GM21619 (cell line): ENCODE results near the gene EDN2.

Source experiments
- ATAC-seq: cut with Tn5 transposase; IDR thresholded peaks from one replicate; pipeline ENCODE4 v1.9.1; 2021; ENCODE audit not compliant: unreplicated experiment

The EDN2 gene

GRCh38 chr1:41468122-41468762, 16.2 kb downstream of the EDN2 start:
- no peak for ATAC-seq

DNA sequence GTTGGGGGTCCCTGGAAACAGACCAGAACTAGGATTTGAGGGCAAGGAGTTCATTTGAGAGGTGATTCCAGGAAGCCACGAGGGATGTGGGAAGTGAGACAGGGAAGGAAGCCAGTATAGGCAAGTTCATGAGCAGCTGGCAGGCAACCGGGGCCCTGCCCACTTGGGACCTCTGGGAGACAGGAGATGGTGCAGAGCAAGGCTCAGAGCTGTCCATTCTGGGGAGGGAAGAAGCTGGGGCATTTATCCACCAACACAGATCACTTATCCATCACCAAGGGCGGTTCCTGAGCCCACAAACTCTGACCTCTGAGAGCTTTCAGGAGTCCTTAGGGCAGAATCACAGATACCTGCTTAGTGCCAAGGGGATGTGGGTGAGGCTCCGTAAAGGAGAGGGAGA, 16.8 kb downstream of the EDN2 start:
- no peak for ATAC-seq

- no peak for ATAC-seq
Observed at GRCh38 chr1:41466146-41466545, 18.3 kb downstream of the EDN2 start.

GRCh38 chr1:41465741-41466140, 18.7 kb downstream of the EDN2 start:
- ATAC-seq, result no peak

- ATAC-seq, result no peak
Observed at GRCh38 chr1:41464885-41465284, 19.6 kb downstream of the EDN2 start.

DNA sequence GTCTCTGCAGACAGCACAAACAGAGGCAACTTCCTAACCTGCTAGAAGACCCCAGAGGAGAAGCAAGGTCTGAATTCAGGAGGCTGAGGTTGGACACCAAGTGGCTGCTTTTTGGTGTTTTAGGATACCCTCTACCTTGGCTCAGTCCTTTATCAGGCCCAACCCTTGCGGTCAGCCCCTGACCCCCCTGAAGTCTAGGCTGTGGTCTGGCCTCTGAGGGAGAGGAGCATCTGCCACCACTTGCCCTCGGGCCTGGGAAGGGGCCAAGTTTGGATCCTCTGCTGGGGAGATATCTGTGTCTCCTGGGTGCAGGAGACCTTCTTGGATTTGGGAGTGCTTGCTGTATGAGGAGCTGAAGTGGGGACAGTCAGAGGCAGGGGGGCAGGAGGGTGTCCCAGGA, 21.0 kb downstream of the EDN2 start:
- no peak for ATAC-seq

- no peak for ATAC-seq
Observed at GRCh38 chr1:41462680-41463004, 21.8 kb downstream of the EDN2 start.

- ATAC-seq, result no peak
Observed at GRCh38 chr1:41461790-41462679, 22.4 kb downstream of the EDN2 start.

DNA sequence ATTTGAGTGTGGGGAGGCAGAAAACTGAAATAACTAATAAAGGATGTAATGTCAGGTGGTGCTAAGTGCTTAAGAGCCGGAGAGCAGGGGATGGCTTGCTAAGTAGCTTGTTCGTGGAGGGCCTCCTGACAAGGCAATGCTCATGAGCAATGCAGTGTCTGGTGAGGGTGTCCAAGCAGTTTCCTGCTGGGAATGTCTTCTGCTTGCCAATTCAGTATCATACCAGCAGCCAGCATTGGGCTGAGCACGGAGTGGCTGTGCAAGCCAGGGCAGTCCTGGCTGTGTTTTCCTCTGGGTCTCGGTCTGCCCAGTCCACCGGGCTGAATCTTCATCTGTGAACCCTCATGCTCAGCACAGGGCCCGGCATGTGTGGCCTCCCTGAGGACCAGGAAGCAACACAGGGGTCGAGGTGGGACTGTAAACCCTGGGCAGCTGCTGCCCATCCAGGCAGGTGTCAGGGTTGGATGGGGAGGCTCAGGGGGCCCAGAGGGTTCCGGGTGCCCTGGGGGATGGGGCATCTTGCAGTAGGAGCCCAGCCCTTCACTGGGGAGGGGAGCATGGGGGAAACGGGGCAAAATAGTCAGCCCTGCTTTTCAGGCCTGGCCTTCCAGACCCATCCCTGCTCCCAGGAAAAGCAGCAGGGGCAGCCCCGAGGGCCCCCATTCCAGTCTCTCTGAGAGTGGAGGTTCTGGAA, 27.5 kb downstream of the EDN2 start:
- no peak for ATAC-seq

GRCh38 chr1:41455479-41456332, 28.8 kb downstream of the EDN2 start:
- no peak for ATAC-seq

DNA sequence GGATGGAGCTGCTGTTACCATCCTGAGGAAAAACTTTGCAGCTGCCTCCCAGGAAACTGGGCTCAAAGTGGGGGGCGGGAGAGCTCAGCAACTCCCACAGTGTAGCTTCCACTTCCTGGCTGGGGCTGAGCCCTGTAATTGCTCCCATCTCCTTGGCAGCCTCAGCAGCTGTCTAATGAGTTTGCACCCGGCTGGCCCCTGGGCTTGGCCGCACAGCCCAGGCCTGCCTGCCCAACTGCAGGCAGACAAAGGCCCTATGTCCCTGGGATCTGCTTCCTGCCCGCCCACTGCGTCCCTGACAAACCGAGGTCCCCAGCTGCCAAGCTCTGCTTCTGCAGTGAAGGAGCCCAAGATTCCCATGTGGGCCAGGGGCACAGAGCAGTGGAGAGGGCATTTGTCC, 30.1 kb downstream of the EDN2 start:
- ATAC-seq, result no peak

- ATAC-seq, result no peak
Observed at GRCh38 chr1:41452704-41453290, 31.7 kb downstream of the EDN2 start.

DNA sequence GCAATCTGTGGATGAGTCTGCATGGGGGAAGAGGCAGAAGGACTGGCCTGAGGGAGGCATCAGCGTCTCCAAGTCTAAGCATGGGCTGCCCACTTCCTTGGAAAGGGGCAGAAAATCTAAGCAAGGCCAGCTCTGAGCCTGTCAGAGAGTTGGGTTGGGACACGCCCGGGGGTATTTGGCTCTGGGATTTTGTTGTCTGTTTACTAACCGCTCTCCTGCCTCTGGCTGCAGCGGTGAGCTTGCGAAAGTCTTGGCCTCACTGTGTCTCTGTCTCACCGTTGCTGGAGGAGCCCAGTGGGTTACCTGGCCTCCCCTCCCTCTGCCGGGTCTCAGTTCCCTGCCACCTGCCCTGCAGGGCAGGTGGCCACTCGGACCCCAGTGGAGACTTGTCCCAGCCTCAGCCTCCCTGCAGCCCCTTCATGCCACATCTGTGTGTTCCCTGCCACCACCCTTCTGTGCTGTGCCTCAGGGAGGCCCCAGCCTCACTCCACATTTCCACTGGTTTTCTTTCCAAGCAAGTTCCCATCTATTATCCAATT, 33.7 kb downstream of the EDN2 start:
- no peak for ATAC-seq

GRCh38 chr1:41449326-41449921, 35.1 kb downstream of the EDN2 start:
- no peak for ATAC-seq

DNA sequence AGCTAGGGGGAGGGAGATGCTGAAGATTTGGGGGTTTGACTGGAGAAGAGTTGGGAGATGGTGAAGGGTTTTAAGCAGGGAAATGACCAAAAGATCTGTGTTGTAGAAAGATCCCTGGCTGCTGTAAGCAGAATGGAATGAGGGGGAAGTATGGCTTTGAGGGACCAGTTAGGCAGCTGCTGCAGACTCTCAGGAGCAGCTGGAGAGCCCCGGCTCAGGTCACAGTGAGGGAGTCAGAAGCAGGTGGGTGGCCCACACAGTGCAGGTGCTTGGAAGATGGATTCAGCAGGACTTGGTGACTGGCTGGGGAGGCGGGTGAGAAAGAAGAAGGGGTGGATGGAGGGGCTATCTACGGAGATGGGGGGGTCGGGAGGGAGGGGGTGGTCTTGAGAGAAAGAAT, 35.7 kb downstream of the EDN2 start:
- ATAC-seq, result no peak

DNA sequence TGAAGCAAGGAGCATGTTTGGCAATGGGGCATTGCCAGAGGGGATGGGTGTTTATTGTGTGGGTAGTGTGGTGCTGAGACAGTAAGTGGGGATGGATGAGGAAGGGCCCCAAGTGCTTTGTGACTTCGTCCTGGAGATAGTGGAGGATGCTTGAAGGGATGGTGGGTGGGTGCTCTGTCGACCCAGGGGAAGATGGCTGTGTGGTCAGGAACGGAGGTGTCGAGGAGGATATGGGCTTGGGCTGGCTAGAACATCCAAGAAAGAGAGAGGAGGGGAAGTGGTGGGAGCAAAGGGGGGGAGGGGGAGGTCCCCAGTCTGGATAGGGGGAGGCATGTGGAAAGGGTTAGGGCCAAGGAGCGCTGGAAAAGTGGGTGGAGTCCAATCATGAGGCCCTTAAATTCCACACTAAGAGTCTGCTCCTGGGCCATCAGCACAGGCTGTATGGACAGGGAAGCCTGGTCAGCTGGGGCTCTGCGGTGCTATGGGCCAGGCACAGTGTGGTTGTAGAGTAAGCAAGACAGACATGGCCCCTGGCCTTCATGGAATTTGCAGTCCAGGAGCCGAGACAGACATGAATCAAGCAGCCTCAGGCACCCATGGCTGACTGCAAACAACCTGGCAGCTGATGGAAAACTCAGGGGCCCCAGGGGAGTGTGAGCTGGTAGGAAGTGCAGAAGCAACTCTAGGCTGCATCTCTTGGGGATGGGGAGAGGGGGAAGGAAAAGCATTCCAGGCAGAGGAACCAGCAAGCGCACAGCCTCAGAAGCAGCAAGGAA, 36.3 kb downstream of the EDN2 start:
- no peak for ATAC-seq

- ATAC-seq, result no peak
Observed at GRCh38 chr1:41446851-41447610, 37.5 kb downstream of the EDN2 start.

DNA sequence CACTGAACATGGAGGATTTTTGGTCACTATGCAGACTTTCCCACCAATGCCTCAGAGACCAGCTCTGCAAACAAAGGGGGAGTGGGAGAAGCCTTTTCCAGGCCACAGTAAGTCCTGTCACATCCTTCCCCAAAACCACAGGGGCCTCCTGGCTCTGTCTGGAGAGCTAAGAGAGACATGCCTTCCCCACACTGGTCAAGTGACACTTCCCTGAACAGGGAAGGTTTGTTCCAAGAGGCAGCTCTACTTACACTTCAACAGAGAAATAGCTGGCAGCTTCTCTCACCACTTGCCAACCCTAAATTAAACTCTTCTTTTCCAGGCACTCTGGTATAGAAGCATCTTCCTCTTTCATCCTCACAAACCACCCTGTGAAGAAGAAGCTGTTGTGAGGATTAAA, 39.7 kb downstream of the EDN2 start:
- ATAC-seq, result no peak

DNA sequence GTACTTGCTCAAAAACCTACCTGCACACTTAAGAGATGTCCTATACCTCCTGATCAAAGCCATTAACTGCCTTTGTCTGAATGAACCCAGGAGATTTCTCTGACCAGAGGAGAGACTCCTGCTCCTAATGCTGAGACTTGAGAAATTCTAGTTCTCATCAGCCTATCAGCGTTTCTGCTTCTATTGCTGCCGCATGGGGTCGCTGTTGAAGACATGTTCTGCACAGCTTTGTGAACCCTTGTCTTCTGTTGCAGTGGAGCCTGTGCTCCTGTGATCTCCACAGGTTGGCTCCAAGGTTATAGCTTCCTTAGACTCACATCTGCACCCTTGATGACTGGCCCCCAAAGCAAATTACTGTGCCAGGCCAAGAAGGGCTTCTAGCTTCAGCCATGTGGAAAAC, 40.2 kb downstream of the EDN2 start:
- ATAC-seq, result no peak
